ENCODE measurements around the gene NECAB2. TPM values are rescaled to one million over a fixed set of nuclear protein-coding genes. Genes with fewer than 3 reads are reported as not detected.

NECAB2 gene
- total RNA-seq, 2 donors from 2014 or later, result not detected

DNA sequence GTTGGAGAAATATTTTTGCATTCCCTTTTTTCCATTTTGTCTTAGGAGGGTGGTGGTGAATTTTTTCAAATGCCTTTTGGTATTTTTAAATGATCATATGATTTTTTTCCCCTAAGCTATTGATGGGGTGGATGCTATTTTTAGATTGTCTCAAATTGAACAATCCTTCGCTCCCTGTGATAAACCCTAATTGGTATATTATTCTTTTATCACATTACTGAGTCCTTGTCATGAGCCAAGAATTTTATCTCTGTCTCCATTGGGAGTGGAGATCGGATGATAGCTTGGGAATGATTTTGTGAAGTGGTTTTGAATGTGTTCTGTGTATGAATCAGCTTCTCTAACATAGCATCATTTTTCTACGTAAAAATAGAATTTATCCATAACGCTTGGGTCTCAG is 15.4 kb downstream of the NECAB2 start:
- no peaks in the 10 kb centered on the region for H3K9me3 ChIP-seq (ENCODE audit: control insufficient read depth, low read length, poor library complexity, severe bottlenecking)
- DNase-seq (no peak), ATAC-seq (no peak)
- Mint-ChIP-seq H3K27me3 (peaks cover 18% of the 10 kb centered on the region), H3K4me1 (no peaks in the 10 kb centered on the region), H3K27ac (no peak overlapping the region), H3K4me3 (no peak overlapping the region), H3K36me3 (ENCODE audit: low read depth) (no peaks in the 10 kb centered on the region)

DNA sequence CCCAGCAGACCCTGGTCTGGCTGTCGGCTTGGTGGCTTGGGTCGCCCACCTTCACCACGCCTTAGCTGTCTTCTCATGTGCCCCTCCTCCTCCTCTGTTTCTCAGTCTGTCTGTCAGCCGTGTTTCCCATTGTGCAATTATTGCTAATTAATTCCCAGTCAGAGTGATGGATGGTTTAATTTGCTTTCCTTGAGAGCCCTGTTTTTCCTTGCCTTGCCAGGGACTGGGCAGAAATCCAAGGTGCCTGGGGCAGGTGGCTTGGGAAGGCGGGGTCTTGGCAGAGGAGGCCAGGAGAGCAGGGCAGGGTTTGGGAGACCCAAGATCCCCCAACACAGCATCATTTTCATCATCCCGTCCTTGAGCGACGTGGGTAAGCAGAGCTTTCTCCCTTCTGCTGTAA is 21.3 kb downstream of the NECAB2 start:
- H3K4me1 Mint-ChIP-seq, result no peaks in the 10 kb centered on the region
- H3K9me3 ChIP-seq (ENCODE audit: control insufficient read depth, low read length, poor library complexity, severe bottlenecking), result no peaks in the 10 kb centered on the region
- H3K4me3 Mint-ChIP-seq, result peak overlapping the region; percentile 36
- no peak overlapping the region for H3K27ac Mint-ChIP-seq
- peaks cover 3% of the 10 kb centered on the region for H3K36me3 Mint-ChIP-seq (ENCODE audit: low read depth)
- DNase-seq (no peak), ATAC-seq (no peak)
- peaks cover 61% of the 10 kb centered on the region for H3K27me3 Mint-ChIP-seq

DNA sequence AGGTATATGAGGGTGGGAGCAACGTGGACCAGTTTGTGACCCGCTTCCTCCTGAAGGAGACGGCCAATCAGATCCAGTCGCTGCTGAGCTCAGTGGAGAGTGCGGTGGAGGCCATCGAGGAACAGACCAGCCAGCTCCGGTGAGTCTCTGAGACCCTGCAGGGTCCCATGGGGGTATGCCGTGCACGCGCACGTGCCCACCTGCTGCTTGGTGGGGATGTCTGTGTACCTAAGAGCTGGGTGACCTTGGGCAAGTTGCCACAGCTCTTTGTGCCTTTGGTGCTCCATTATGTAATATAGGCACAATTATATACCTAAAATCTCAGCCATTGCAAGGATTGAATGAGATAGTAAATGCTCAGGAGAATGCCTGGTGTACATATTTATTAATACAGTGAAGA is 22.4 kb downstream of the NECAB2 start:
- peaks cover 3% of the 10 kb centered on the region for H3K36me3 Mint-ChIP-seq (ENCODE audit: low read depth)
- H3K27me3 Mint-ChIP-seq, result peaks cover 68% of the 10 kb centered on the region
- no peak for ATAC-seq
- no peak overlapping the region for H3K27ac Mint-ChIP-seq
- no peak overlapping the region for H3K4me3 Mint-ChIP-seq
- no peaks in the 10 kb centered on the region for H3K9me3 ChIP-seq (ENCODE audit: control insufficient read depth, low read length, poor library complexity, severe bottlenecking)
- no peak for DNase-seq
- no peaks in the 10 kb centered on the region for H3K4me1 Mint-ChIP-seq

DNA sequence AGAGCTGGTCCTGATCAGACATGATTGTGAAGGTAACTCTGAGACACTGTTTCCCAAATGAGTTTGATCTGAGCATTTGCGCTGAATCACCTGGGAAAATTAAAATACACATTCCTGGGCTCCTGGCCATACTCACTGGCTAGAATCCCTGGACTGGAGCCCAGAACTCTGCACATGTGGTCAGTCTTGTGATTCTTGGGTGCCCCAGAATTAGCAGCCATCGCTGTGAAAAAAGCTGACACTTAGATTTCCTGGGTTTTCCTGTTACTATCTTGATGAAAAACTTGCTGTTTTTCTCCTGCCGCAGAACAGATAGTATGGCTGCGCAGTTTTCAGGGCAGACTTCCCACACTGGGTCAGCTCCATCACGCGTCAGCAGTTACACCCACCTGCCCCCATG is 24.6 kb downstream of the NECAB2 start:
- no peak overlapping the region for H3K4me3 Mint-ChIP-seq
- H3K9me3 ChIP-seq (ENCODE audit: control insufficient read depth, low read length, poor library complexity, severe bottlenecking), result no peaks in the 10 kb centered on the region
- no peak for ATAC-seq
- peaks cover 70% of the 10 kb centered on the region for H3K27me3 Mint-ChIP-seq
- H3K4me1 Mint-ChIP-seq, result no peaks in the 10 kb centered on the region
- H3K27ac Mint-ChIP-seq, result no peak overlapping the region
- DNase-seq, result no peak
- H3K36me3 Mint-ChIP-seq (ENCODE audit: low read depth), result peaks cover 3% of the 10 kb centered on the region

DNA sequence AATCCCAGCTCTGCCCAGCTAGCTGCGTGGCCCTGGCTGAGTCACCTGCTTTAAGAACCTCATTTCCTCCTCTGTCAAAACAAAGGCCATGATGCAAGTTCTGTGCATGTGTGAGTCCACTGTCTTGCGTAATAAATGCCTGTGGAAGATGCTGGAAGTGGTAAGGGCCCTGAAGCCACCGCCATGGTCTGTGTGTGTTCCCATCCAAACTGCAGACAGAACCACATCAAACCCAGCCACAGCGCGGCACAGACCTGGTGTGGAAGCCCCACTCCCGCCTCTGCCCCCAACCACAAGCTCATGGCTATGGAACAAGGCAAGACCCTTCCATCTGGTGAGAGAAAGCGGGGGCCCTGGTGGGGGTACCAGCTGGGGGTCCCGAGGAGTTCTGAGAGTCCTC is 26.0 kb downstream of the NECAB2 start:
- Mint-ChIP-seq H3K4me3 (no peak overlapping the region), H3K4me1 (no peaks in the 10 kb centered on the region), H3K36me3 (ENCODE audit: low read depth) (peaks cover 3% of the 10 kb centered on the region), H3K27me3 (peaks cover 72% of the 10 kb centered on the region), H3K27ac (no peak overlapping the region)
- DNase-seq (no peak), ATAC-seq (no peak)
- H3K9me3 ChIP-seq (ENCODE audit: control insufficient read depth, low read length, poor library complexity, severe bottlenecking), result no peaks in the 10 kb centered on the region

DNA sequence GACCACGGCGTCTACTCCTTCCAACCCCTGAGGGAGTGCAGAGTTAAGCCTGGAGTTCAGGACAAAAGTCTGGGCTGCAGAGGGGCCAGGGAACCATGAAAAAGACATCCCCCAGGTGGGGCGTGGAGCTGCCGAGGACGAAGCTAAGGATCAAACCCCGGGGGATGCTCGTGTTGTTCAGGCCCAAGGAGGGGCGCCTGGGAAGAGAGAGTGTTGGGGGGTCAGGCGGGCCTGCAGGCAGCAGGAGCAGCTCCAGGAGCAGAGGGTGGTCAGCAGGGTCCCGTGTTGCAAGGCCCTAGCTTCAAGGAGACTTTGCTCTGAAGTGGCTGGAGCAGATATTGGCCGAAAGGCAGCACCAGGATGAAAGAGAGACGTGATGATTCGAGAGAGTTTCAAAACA is 26.7 kb downstream of the NECAB2 start:
- Mint-ChIP-seq H3K36me3 (ENCODE audit: low read depth) (peaks cover 3% of the 10 kb centered on the region), H3K27me3 (peaks cover 71% of the 10 kb centered on the region), H3K4me3 (no peak overlapping the region), H3K27ac (no peak overlapping the region), H3K4me1 (no peaks in the 10 kb centered on the region)
- H3K9me3 ChIP-seq (ENCODE audit: control insufficient read depth, low read length, poor library complexity, severe bottlenecking), result no peaks in the 10 kb centered on the region
- no peak for ATAC-seq
- no peak for DNase-seq

DNA sequence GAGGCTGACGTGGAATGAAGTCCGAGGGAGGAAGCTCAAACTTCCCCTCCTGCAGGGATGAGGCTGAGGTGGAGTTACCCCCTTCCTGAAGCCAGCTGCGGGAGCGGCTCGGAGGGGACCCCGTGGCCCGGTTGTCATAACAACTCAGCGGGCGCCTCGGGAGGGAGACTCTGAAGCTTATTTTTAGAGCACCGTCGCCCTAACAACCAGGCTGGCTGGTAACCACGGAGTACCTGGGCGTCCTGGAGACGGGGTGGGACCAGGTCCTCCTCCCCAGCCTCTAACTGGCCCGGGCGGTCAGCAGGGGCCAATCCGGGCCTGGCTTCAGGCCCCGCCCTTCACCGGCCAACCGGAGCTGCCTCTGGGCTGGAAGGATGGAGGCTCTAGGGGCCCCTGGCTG is 27.7 kb downstream of the NECAB2 start:
- Mint-ChIP-seq H3K36me3 (ENCODE audit: low read depth) (peaks cover 3% of the 10 kb centered on the region), H3K4me1 (no peaks in the 10 kb centered on the region), H3K4me3 (no peak overlapping the region), H3K27me3 (peaks cover 67% of the 10 kb centered on the region), H3K27ac (no peak overlapping the region)
- H3K9me3 ChIP-seq (ENCODE audit: control insufficient read depth, low read length, poor library complexity, severe bottlenecking), result no peaks in the 10 kb centered on the region
- ATAC-seq, result no peak
- no peak for DNase-seq

DNA sequence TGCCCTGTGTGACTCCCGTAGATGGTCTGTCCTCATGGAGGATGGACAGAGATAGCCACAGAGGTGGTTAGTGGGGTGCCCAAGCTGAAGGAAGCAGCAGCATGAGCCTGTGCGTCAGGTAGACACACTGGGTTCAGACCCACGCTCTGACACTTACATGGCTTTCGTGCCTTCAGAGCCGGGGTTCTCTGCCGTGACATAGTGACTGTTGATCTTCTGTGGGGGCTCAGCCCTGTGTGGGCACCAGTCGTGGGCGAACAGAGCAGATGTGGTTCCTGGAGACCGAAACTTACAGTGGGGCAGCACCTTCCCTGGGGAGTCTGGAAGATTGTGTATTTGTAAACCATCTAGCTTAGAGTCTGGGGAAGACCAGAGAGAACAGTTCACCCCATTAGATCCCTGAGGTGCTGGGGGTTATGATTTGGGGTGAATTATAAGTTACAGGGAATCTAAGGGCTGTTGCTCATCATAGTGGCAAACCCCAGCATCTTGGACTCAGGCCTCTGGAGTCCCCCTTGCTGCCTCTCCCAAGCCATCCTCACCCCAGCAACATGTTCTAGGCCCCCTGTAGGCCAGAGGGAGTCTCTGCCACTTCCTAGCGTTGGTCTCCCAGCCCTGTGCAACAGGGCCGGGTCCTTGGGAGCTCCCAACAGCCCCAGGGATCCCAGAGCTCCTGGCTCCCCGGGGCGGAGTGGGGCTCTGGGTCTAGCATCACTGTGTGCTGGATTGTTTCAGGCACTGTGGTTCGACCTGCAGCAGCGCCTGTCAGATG is 28.6 kb downstream of the NECAB2 start:
- Mint-ChIP-seq H3K36me3 (ENCODE audit: low read depth) (peaks cover 3% of the 10 kb centered on the region), H3K27me3 (peaks cover 68% of the 10 kb centered on the region)

DNA sequence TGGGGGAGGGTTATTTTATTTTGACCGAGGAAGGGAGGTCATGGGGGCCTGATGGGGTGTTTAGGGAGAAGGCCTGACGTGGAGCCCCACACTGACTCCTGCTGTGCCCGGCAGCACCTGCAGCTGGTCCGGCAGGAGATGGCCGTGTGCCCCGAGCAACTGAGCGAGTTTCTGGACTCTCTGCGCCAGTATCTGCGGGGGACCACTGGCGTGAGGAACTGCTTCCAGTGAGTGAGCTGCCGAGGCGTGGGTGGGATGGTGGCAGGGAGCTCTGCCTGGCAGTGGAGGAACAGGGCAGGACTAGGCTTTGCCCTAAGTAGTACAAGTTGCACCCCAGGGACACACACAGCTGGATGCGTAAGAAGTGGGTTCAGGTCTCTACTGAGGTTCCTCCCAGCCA is 30.0 kb downstream of the NECAB2 start:
- ATAC-seq, result no peak
- Mint-ChIP-seq H3K27me3 (peaks cover 63% of the 10 kb centered on the region), H3K4me3 (no peak overlapping the region), H3K4me1 (no peaks in the 10 kb centered on the region), H3K27ac (no peak overlapping the region), H3K36me3 (ENCODE audit: low read depth) (no peaks in the 10 kb centered on the region)
- H3K9me3 ChIP-seq (ENCODE audit: control insufficient read depth, low read length, poor library complexity, severe bottlenecking), result no peaks in the 10 kb centered on the region
- no peak for DNase-seq

More for the DNA sequence above, 28.6 kb downstream of the NECAB2 start:
- DNase-seq (no peak), ATAC-seq (no peak)
- H3K4me3 Mint-ChIP-seq, result no peak overlapping the region
- H3K9me3 ChIP-seq (ENCODE audit: control insufficient read depth, low read length, poor library complexity, severe bottlenecking), result no peaks in the 10 kb centered on the region
- no peaks in the 10 kb centered on the region for H3K4me1 Mint-ChIP-seq
- no peak overlapping the region for H3K27ac Mint-ChIP-seq

DNA sequence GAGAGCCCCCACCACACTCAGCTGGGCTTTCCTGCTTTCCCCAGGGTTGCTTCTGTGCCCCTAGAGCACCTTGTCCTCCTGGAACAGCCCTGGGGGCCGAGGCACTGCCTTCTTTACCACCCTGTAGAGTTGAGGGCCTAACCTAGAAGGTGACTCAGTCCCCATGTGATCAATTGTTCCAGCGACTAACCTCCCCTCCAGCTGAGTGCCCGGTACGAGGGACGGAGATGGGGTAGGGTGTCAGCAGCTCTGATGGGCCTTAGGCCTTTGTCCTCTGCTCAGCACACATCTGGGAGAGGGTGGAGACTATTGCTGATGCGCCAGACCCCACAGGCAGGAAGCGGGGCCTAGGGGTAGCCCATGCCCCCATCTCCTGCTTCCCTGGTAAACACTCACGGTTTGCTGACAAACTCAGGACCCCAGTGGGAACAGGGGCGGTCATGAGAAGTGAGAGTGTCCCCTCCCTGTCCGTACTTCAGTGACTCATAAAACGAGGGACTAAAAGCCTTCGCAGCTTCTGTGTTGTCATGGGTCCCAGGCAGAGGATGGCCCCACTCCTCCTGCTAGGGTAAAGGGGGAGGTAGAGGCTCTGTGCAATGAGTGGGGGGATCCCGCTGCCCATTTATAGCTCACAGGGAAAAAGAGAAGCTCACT is 33.1 kb downstream of the NECAB2 start:
- Mint-ChIP-seq H3K27ac (no peak overlapping the region), H3K27me3 (peaks cover 52% of the 10 kb centered on the region), H3K36me3 (ENCODE audit: low read depth) (no peaks in the 10 kb centered on the region), H3K4me3 (no peak overlapping the region), H3K4me1 (peaks cover 3% of the 10 kb centered on the region)
- no peak for DNase-seq
- no peak for ATAC-seq
- H3K9me3 ChIP-seq (ENCODE audit: control insufficient read depth, low read length, poor library complexity, severe bottlenecking), result no peaks in the 10 kb centered on the region

DNA sequence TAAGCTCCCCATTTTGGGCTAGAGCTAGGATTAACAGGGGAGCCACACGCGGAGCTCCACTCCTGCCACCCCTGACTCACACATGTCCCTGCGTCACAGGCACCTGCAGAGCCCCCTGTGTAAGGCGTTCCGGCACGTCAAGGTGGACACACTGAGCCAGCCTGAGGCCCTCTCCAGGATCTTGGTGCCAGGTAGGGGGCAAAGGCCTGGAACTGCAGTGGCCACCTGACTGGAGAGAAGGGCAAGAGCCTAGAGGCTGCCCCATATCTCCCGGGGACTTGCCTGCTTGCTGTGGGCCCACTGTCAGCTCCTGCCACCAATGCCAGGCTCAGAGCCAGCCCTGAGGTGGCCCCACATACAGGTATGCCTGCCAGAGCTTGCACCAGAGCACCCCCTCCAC is 33.7 kb downstream of the NECAB2 start:
- Mint-ChIP-seq H3K36me3 (ENCODE audit: low read depth) (no peaks in the 10 kb centered on the region), H3K27me3 (peaks cover 47% of the 10 kb centered on the region), H3K4me1 (peaks cover 3% of the 10 kb centered on the region), H3K27ac (no peak overlapping the region), H3K4me3 (no peak overlapping the region)
- H3K9me3 ChIP-seq (ENCODE audit: control insufficient read depth, low read length, poor library complexity, severe bottlenecking), result no peaks in the 10 kb centered on the region
- no peak for ATAC-seq
- DNase-seq, result no peak

DNA sequence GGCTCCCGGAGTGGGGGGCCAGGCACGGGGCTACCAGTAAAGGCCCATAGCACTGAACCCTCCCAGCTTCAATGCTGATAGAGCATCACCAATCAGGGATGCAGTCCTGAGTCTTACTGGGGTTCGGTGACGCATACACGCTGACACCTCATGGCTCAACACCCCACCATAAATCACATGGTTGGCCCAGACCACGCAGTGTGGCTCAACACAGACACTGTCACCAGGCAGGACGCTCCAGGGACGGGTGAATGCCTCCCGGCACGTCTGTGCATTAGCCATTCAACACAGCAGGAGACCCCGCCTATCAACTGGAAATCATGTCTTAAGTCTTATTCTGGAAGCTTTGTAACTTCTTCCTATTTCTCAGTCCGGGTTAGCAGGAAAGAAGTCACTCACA is 35.0 kb downstream of the NECAB2 start:
- DNase-seq (no peak), ATAC-seq (no peak)
- Mint-ChIP-seq H3K4me1 (peaks cover 3% of the 10 kb centered on the region), H3K27me3 (peaks cover 42% of the 10 kb centered on the region), H3K36me3 (ENCODE audit: low read depth) (no peaks in the 10 kb centered on the region), H3K27ac (no peak overlapping the region), H3K4me3 (no peak overlapping the region)
- H3K9me3 ChIP-seq (ENCODE audit: control insufficient read depth, low read length, poor library complexity, severe bottlenecking), result no peaks in the 10 kb centered on the region

DNA sequence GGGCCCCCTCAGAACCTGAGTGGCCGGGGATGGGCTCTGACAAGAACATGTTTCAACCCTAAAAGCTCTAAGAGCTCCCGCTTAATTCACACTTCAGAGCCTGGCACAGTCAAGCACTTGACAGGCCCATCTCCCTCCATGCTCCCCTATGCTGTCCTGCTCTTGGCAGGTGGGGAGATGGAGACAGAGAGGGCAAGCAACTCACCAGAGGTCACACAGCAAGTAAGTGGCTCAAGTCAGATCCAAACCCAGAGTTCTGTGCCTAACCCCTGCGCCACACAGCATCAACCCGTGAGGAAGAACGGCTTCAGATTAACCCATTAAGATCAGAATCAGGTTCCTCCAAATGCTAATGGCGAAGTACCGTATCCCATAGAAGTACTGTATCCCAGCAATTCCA is 36.4 kb downstream of the NECAB2 start:
- ATAC-seq (no peak), DNase-seq (no peak)
- Mint-ChIP-seq H3K27me3 (peaks cover 34% of the 10 kb centered on the region), H3K4me1 (peaks cover 3% of the 10 kb centered on the region), H3K4me3 (no peak overlapping the region), H3K36me3 (ENCODE audit: low read depth) (no peaks in the 10 kb centered on the region), H3K27ac (no peak overlapping the region)
- H3K9me3 ChIP-seq (ENCODE audit: control insufficient read depth, low read length, poor library complexity, severe bottlenecking), result no peaks in the 10 kb centered on the region

DNA sequence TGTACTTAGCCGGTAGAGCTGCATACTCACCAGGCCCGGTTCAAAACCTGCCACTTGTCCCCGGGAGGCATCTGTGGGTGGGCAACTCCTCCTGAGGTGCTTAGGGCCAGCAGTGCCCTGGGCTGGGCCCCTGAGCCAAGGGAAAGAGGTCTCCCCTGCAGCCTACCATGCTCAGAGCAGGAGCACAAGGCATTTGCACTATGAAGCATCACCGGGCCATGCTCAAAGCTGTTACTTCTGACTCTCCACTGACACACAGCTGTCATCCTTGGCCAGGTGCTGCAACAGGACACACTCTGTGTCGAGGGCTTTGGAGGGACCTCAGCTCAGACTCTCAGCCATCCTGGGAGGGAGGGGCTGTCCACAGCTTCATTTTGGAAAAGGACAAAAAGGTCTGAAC is 37.3 kb downstream of the NECAB2 start:
- DNase-seq (no peak), ATAC-seq (no peak)
- H3K4me1 Mint-ChIP-seq, result peaks cover 3% of the 10 kb centered on the region
- H3K4me3 Mint-ChIP-seq, result no peak overlapping the region
- H3K36me3 Mint-ChIP-seq (ENCODE audit: low read depth), result no peaks in the 10 kb centered on the region
- peaks cover 29% of the 10 kb centered on the region for H3K27me3 Mint-ChIP-seq
- H3K27ac Mint-ChIP-seq, result no peak overlapping the region
- H3K9me3 ChIP-seq (ENCODE audit: control insufficient read depth, low read length, poor library complexity, severe bottlenecking), result no peaks in the 10 kb centered on the region

All from T-helper 17 cell (primary cell).